Measurements from ENCODE around the gene CELF1.
"Not testable (repeated sequence)": the region's sequence is repeated elsewhere in the genome, so short reads cannot be mapped to it uniquely, and the experiment has no call there.

GRCh38 chr11:47546274-47546673, 6.7 kb downstream of the CELF1 start:
- TF ChIP-seq EP300 (IDR thresholded peaks at IDR 0.05; ENCODE audit: borderline replicate concordance in 1 of 2, control insufficient read depth in 1 of 2, low read depth in 2 of 2, low read length in 2 of 2); CTCF (IDR thresholded peaks at IDR 0.05 in 2 of 3, conservative IDR thresholded peaks at IDR 0.05 in 1 of 3; ENCODE audit: control insufficient read depth in 2 of 3, extremely low read depth in 1 of 3, insufficient read depth in 1 of 3, low read depth in 3 of 3, low read length in 3 of 3); EZH2 (IDR thresholded peaks at IDR 0.05; ENCODE audit: borderline replicate concordance, control insufficient read depth, low read depth, low read length); IRF3 (IDR thresholded peaks at IDR 0.05): not testable (repeated sequence)
